Measurements from ENCODE around the gene GPR158.

GPR158 gene

GRCh38 chr10:25336330-25336729 lies 161.5 kb downstream of the GPR158 start:
- Histone ChIP-seq H3F3A (ENCODE audit: insufficient read depth) (no peaks in the 10 kb centered on the region), H3K9me3 (ENCODE audit: insufficient read depth, low read length) (no peaks in the 10 kb centered on the region), H3K79me2 (ENCODE audit: insufficient read depth, low read length) (no peaks in the 10 kb centered on the region), H2AFZ (ENCODE audit: low read depth, low read length, severe bottlenecking) (no peak overlapping the region), H3K27me3 (ENCODE audit: low read length) (no peaks in the 10 kb centered on the region), H3K27ac (ENCODE audit: low read depth, low read length) (no peak overlapping the region), H3K36me3 (ENCODE audit: low read length) (no peaks in the 10 kb centered on the region), H3K4me2 (ENCODE audit: low read depth, low read length, poor library complexity, severe bottlenecking) (no peak overlapping the region), H3K9ac (ENCODE audit: low read length) (no peak overlapping the region), H4K20me1 (ENCODE audit: low read depth, low read length) (no peaks in the 10 kb centered on the region), H3K9me2 (replicated peaks; ENCODE audit: insufficient read depth, low read length) (no peaks in the 10 kb centered on the region), H3K4me3 (ENCODE audit: insufficient read depth, low read length, poor library complexity, severe bottlenecking) (no peak overlapping the region)
- TF ChIP-seq CTCF (IDR thresholded peaks at IDR 0.05; ENCODE audit: insufficient read depth, low read length, poor library complexity, severe bottlenecking) (no peak), EZH2phosphoT487 (conservative IDR thresholded peaks at IDR 0.05; ENCODE audit: low read length) (no peak)

- Histone ChIP-seq H3K4me2 (ENCODE audit: low read depth, low read length, poor library complexity, severe bottlenecking) (no peak overlapping the region), H3K27me3 (ENCODE audit: low read length) (no peaks in the 10 kb centered on the region), H3K27ac (ENCODE audit: low read depth, low read length) (no peak overlapping the region), H3K9ac (ENCODE audit: low read length) (no peak overlapping the region), H3K4me3 (ENCODE audit: insufficient read depth, low read length, poor library complexity, severe bottlenecking) (no peak overlapping the region), H3K79me2 (ENCODE audit: insufficient read depth, low read length) (no peaks in the 10 kb centered on the region), H3K9me3 (ENCODE audit: insufficient read depth, low read length) (no peaks in the 10 kb centered on the region), H3F3A (ENCODE audit: insufficient read depth) (no peaks in the 10 kb centered on the region), H3K36me3 (ENCODE audit: low read length) (no peaks in the 10 kb centered on the region), H4K20me1 (ENCODE audit: low read depth, low read length) (no peaks in the 10 kb centered on the region), H2AFZ (ENCODE audit: low read depth, low read length, severe bottlenecking) (no peak overlapping the region), H3K9me2 (replicated peaks; ENCODE audit: insufficient read depth, low read length) (no peaks in the 10 kb centered on the region)
- TF ChIP-seq EZH2phosphoT487 (conservative IDR thresholded peaks at IDR 0.05; ENCODE audit: low read length): no peak
- TF ChIP-seq CTCF (IDR thresholded peaks at IDR 0.05; ENCODE audit: insufficient read depth, low read length, poor library complexity, severe bottlenecking): no peak
Measured at GRCh38 chr10:25338271-25338670, 163.5 kb downstream of the GPR158 start.

GRCh38 chr10:25339966-25340365 lies 165.2 kb downstream of the GPR158 start:
- TF ChIP-seq CTCF (IDR thresholded peaks at IDR 0.05; ENCODE audit: insufficient read depth, low read length, poor library complexity, severe bottlenecking): no peak
- TF ChIP-seq EZH2phosphoT487 (conservative IDR thresholded peaks at IDR 0.05; ENCODE audit: low read length): no peak
- Histone ChIP-seq H3K4me2 (ENCODE audit: low read depth, low read length, poor library complexity, severe bottlenecking) (no peak overlapping the region), H4K20me1 (ENCODE audit: low read depth, low read length) (no peaks in the 10 kb centered on the region), H3K27me3 (ENCODE audit: low read length) (no peaks in the 10 kb centered on the region), H3K9ac (ENCODE audit: low read length) (no peak overlapping the region), H3K9me3 (ENCODE audit: insufficient read depth, low read length) (no peaks in the 10 kb centered on the region), H3K9me2 (replicated peaks; ENCODE audit: insufficient read depth, low read length) (no peaks in the 10 kb centered on the region), H2AFZ (ENCODE audit: low read depth, low read length, severe bottlenecking) (no peak overlapping the region), H3K4me3 (ENCODE audit: insufficient read depth, low read length, poor library complexity, severe bottlenecking) (no peak overlapping the region), H3F3A (ENCODE audit: insufficient read depth) (no peaks in the 10 kb centered on the region), H3K36me3 (ENCODE audit: low read length) (no peaks in the 10 kb centered on the region), H3K79me2 (ENCODE audit: insufficient read depth, low read length) (no peaks in the 10 kb centered on the region), H3K27ac (ENCODE audit: low read depth, low read length) (no peak overlapping the region)
